ENCODE data around the gene ASTN2. TPM values are rescaled to one million over a fixed set of nuclear protein-coding genes. Genes with fewer than 3 reads are reported as not detected.

ASTN2 gene
- total RNA-seq, 1 experiment from 2014 or later: 4.8 TPM

- H3K9me3 ChIP-seq (ENCODE audit: control insufficient read depth in 1 of 2, insufficient read depth in 1 of 2, low read depth in 1 of 2, low read length in 2 of 2): no peaks in the 10 kb centered on the region
- no TSS peak for BruUV-seq (replicated peaks)
- H3K79me2 ChIP-seq (ENCODE audit: insufficient read depth, low read length): no peaks in the 10 kb centered on the region
- ChIA-PET RAD21 (ENCODE audit: low non-redundant PET in 1 of 2, low total read pairs in 2 of 2, uncharacterized antibody in 2 of 2, unreplicated experiment in 2 of 2) (no interaction called here), POLR2A (no interaction called here), CTCF (no interaction called here)
- H3K27me3 ChIP-seq (ENCODE audit: insufficient read depth, low read length): no peaks in the 10 kb centered on the region
- no peaks in the 10 kb centered on the region for H4K20me1 ChIP-seq (ENCODE audit: insufficient read depth)
- no peak for DNase-seq (ENCODE audit: low read depth, low spot score)
- H3K4me2 ChIP-seq (ENCODE audit: low read length): peak overlapping the region; percentile 45
- ATAC-seq: no peak
- no peak overlapping the region for H3K27ac ChIP-seq (ENCODE audit: low read depth, low read length)
- H3K36me3 ChIP-seq (ENCODE audit: control insufficient read depth in 1 of 2, insufficient read depth in 2 of 2, low read length in 2 of 2): no peaks in the 10 kb centered on the region
- no peak for TF ChIP-seq RAD21 (IDR thresholded peaks at IDR 0.05; ENCODE audit: low read depth)
- TF ChIP-seq JUND (IDR thresholded peaks at IDR 0.05): no peak
- TF ChIP-seq POLR2AphosphoS5 (IDR thresholded peaks at IDR 0.05; ENCODE audit: low read depth, low read length): no peak
- no peak for TF ChIP-seq ZBTB33 (IDR thresholded peaks at IDR 0.05; ENCODE audit: extremely low read depth, insufficient replicate concordance, low read length)
- TF ChIP-seq ATF3 (IDR thresholded peaks at IDR 0.05): no peak
- TF ChIP-seq REST (IDR thresholded peaks at IDR 0.05; ENCODE audit: low read depth): no peak
- TF ChIP-seq CTCF (IDR thresholded peaks at IDR 0.05 in 2 of 3, conservative IDR thresholded peaks at IDR 0.05 in 1 of 3; ENCODE audit: borderline replicate concordance in 1 of 3, insufficient read depth in 1 of 3, low read depth in 2 of 3, low read length in 2 of 3): no peak
- H3K4me3 ChIP-seq (replicated peaks in 1 of 2; ENCODE audit: low read depth in 1 of 2, low read length in 2 of 2): no peak overlapping the region
- H3K9ac ChIP-seq (ENCODE audit: low read length): no peak overlapping the region
- peaks cover 5 to 16% of the 10 kb centered on the region in 2 experiments; a peak in 3 of 4 replicates for H3K4me1 ChIP-seq (ENCODE audit: control insufficient read depth in 1 of 2, insufficient read depth in 2 of 2, low read length in 2 of 2)
- intact Hi-C loops (cut with micrococcal nuclease): no loop called here
- no peak overlapping the region for H2AFZ ChIP-seq (ENCODE audit: low read depth, low read length, poor library complexity, severe bottlenecking)
- no peaks in the 10 kb centered on the region for H3K9me2 ChIP-seq (ENCODE audit: insufficient read depth)
These were observed 848.0 kb downstream of the ASTN2 start for GRCh38 chr9:116566677-116567488.
